ENCODE results near the gene HPSE2.

The HPSE2 gene

GRCh38 chr10:99057936-99058690, 177.5 kb downstream of the HPSE2 start:
- TF ChIP-seq CTCF (IDR thresholded peaks at IDR 0.05; ENCODE audit: control insufficient read depth, extremely low read depth, insufficient read depth) = no peak
- H3K4me3 ChIP-seq (ENCODE audit: low read depth, low read length) = no peak overlapping the region
- no peak for DNase-seq (ENCODE audit: low read depth)

DNA sequence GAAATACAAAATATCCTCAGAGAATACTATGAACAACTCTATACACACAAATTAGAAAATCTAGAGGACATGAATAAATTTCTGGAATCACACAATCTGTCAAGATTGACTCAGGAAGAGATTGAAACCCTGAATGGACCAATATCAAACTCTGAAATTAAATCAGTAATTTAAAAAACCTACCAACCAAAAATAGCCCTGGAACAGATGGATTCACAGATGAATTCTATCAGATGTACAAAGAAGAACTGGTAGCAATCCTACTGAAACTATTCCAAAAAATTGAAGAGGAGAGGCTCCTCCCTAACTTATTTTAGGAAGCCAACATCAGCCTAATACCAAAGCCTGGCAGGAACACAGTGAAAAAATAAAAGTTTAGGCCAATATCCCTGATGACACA, 190.0 kb downstream of the HPSE2 start:
- no peak overlapping the region for H3K4me3 ChIP-seq (ENCODE audit: low read depth, low read length)
- DNase-seq (ENCODE audit: low read depth) = no peak
- TF ChIP-seq CTCF (IDR thresholded peaks at IDR 0.05; ENCODE audit: control insufficient read depth, extremely low read depth, insufficient read depth) = no peak

GRCh38 chr10:99042051-99042771, 193.4 kb downstream of the HPSE2 start:
- TF ChIP-seq CTCF (IDR thresholded peaks at IDR 0.05; ENCODE audit: control insufficient read depth, extremely low read depth, insufficient read depth) = no peak
- H3K4me3 ChIP-seq (ENCODE audit: low read depth, low read length) = no peak overlapping the region
- no peak for DNase-seq (ENCODE audit: low read depth)

DNA sequence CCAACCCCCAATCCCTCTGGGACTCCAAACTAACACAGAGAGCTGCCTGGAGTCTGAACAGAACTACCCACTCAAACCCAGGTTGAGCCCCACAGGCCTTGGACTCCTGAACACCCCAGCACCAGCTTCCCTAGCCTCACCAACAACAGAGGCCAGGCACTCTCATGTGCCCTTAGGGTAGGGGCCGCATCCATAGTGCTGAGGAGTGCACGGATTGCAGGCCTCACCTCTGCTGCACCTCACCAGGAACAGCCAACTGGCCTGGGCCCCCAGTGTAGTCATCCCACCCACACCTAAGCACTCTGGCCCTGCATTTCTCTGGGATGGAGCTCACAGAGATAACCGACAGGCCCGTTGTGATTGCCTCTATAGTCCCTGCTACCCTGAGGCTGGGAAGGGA, 194.2 kb downstream of the HPSE2 start:
- no peak for TF ChIP-seq CTCF (IDR thresholded peaks at IDR 0.05; ENCODE audit: control insufficient read depth, extremely low read depth, insufficient read depth)
- DNase-seq (ENCODE audit: low read depth) = no peak
- no peak overlapping the region for H3K4me3 ChIP-seq (ENCODE audit: low read depth, low read length)

DNA sequence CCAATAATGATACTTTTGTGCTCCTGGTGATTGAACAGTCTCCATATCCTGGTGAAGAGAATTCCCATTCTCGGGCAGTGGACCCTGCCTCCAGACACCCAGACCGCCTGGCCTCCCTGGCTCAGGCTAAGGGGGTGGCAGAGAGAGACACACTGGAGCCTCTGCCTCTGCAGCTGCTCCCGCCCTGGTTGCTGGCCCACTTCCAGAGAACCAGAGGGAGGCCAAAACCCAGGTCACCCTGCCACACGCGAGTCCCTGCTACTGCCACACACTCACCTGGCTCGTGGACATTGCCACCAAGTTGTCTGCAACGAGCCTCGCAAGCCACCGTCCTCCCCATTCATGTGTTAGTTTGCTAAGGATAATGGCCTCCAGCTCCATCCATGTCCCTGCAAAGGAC, 221.8 kb downstream of the HPSE2 start:
- H3K4me3 ChIP-seq (ENCODE audit: low read depth, low read length) = no peak overlapping the region
- no peak for DNase-seq (ENCODE audit: low read depth)
- TF ChIP-seq CTCF (IDR thresholded peaks at IDR 0.05; ENCODE audit: control insufficient read depth, extremely low read depth, insufficient read depth) = no peak

- no peak overlapping the region for H3K4me3 ChIP-seq (ENCODE audit: low read depth, low read length)
- DNase-seq (ENCODE audit: low read depth) = no peak
- TF ChIP-seq CTCF (IDR thresholded peaks at IDR 0.05; ENCODE audit: control insufficient read depth, extremely low read depth, insufficient read depth) = no peak
These were observed 225.4 kb downstream of the HPSE2 start for GRCh38 chr10:99010286-99010685.
